ENCODE data around the gene GRIK1.
"Not testable (repeated sequence)": the region's sequence is repeated elsewhere in the genome, so short reads cannot be mapped to it uniquely, and the experiment has no call there.

The GRIK1 gene

DNA sequence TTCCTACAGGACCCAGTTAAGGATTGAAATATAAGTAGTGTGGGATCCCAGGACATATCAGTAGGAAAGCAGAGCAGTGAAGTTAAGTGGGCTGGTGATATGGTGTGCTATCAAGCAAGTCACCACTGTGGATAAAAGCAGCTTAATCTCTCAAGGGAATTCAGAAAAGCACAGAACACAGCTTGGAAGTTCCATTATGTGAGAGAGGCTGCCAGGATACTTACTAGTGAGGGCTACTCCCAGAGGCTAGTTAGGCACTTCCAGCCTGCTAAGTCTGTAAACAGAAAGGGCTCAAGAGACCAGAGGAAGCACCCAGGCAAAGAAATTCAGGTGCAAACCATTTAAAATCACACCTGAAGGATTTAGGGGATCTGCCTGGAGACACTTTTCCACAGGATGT, 18.8 kb upstream of the GRIK1 start:
- TF ChIP-seq, protein P1, sequence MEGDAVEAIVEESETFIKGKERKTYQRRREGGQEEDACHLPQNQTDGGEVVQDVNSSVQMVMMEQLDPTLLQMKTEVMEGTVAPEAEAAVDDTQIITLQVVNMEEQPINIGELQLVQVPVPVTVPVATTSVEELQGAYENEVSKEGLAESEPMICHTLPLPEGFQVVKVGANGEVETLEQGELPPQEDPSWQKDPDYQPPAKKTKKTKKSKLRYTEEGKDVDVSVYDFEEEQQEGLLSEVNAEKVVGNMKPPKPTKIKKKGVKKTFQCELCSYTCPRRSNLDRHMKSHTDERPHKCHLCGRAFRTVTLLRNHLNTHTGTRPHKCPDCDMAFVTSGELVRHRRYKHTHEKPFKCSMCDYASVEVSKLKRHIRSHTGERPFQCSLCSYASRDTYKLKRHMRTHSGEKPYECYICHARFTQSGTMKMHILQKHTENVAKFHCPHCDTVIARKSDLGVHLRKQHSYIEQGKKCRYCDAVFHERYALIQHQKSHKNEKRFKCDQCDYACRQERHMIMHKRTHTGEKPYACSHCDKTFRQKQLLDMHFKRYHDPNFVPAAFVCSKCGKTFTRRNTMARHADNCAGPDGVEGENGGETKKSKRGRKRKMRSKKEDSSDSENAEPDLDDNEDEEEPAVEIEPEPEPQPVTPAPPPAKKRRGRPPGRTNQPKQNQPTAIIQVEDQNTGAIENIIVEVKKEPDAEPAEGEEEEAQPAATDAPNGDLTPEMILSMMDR (IDR thresholded peaks at IDR 0.05; ENCODE audit: borderline replicate concordance, insufficient read depth, low read depth, low read length), result no peak
- H3K4me3 ChIP-seq (ENCODE audit: low read depth, low read length), result no peak overlapping the region

- not testable (repeated sequence) for H3K4me3 ChIP-seq (ENCODE audit: low read depth, low read length)
Observed at GRCh38 chr21:29958035-29958434, 18.2 kb upstream of the GRIK1 start.

- H3K4me3 ChIP-seq (ENCODE audit: low read depth, low read length), result no peak overlapping the region
- TF ChIP-seq, protein P1 (IDR thresholded peaks at IDR 0.05; ENCODE audit: borderline replicate concordance, insufficient read depth, low read depth, low read length), result no peak
Observed at GRCh38 chr21:29953690-29954089, 13.9 kb upstream of the GRIK1 start.

DNA sequence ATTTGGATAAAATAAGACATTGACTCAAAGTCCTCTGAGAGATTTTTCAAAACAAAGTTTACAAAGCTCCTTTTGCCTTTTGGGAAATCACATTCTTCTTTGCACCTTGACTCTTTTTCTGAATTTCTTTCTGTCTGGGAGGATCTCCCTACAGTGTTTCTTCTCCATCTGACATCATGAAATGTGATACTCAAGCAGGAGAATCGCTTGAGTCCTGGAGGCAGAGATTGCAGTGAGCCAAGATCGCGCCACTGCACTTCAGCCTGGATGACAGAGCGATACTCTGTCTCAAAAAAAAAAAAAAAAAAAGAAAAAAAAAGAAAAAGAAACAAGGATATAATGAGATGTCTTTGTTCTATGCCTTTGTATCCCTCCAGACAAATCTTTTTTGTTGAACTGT, 13.3 kb upstream of the GRIK1 start:
- no peak overlapping the region for H3K4me3 ChIP-seq (ENCODE audit: low read depth, low read length)
- TF ChIP-seq, protein P1 (IDR thresholded peaks at IDR 0.05; ENCODE audit: borderline replicate concordance, insufficient read depth, low read depth, low read length), result no peak

- no peak overlapping the region for H3K4me3 ChIP-seq (ENCODE audit: low read depth, low read length)
- TF ChIP-seq, protein P1 (IDR thresholded peaks at IDR 0.05; ENCODE audit: borderline replicate concordance, insufficient read depth, low read depth, low read length), result no peak
Observed at GRCh38 chr21:29951911-29952310, 12.1 kb upstream of the GRIK1 start.

- TF ChIP-seq, protein P1 (IDR thresholded peaks at IDR 0.05; ENCODE audit: borderline replicate concordance, insufficient read depth, low read depth, low read length), result no peak
- no peak overlapping the region for H3K4me3 ChIP-seq (ENCODE audit: low read depth, low read length)
Observed at GRCh38 chr21:29949991-29950390, 10.2 kb upstream of the GRIK1 start.

- H3K4me3 ChIP-seq (ENCODE audit: low read depth, low read length), result no peak overlapping the region
- TF ChIP-seq, protein P1 (IDR thresholded peaks at IDR 0.05; ENCODE audit: borderline replicate concordance, insufficient read depth, low read depth, low read length), result no peak
Observed at GRCh38 chr21:29947119-29947518, 7.3 kb upstream of the GRIK1 start.

- TF ChIP-seq, protein P1 (IDR thresholded peaks at IDR 0.05; ENCODE audit: borderline replicate concordance, insufficient read depth, low read depth, low read length), result no peak
- H3K4me3 ChIP-seq (ENCODE audit: low read depth, low read length), result no peak overlapping the region
Observed at GRCh38 chr21:29943885-29944284, 4.1 kb upstream of the GRIK1 start.

All from GM12875 (cell line).